NCI-H1930 (cell line): Measurements from ENCODE around the gene ITGA7.

Source experiments
- DNase-seq, 2 experiments: peaks; one replicate each; lab custom pipeline; 2025; lab: John Stamatoyannopoulos, UW

The ITGA7 gene

GRCh38 chr12:55644591-55644990 is 63.1 kb downstream of the ITGA7 start:
- no peak for DNase-seq

GRCh38 chr12:55642669-55643068 is 65.0 kb downstream of the ITGA7 start:
- no peak for DNase-seq

- DNase-seq, result no peak
Measured at GRCh38 chr12:55642267-55642666, 65.4 kb downstream of the ITGA7 start.

DNA sequence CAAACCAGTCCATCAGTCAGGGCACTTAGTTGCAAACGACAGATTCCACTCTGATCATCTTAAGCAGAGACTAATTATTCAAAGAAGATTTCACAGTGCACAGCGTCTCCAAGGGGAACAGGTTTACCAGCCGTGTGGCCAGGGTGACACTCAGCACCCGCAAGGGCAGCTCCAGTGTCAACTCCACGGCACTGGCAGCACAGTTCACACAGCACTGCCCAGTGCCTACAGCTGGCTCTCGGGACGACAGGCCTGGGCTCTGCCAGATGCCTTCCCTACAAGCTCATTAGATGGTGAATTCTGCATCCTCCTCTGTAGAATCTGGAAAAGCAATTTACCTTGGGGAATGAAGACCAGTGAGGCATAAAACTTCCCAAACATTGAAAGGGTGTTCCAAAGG is 66.1 kb downstream of the ITGA7 start:
- DNase-seq, result no peak

DNA sequence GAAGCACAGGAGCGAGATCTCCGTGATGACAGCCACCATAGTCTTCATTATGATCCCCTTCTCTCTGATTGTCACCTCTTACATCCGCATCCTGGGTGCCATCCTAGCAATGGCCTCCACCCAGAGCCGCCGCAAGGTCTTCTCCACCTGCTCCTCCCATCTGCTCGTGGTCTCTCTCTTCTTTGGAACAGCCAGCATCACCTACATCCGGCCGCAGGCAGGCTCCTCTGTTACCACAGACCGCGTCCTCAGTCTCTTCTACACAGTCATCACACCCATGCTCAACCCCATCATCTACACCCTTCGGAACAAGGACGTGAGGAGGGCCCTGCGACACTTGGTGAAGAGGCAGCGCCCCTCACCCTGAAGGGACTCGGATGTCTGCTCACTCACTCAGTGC is 70.2 kb downstream of the ITGA7 start:
- no peak for DNase-seq

GRCh38 chr12:55636853-55637252 is 70.9 kb downstream of the ITGA7 start, which contains the start of gene OR10P1:
Gene OR10P1 (plus strand): TSS chr12:55636892. CDS start chr12:55636892, 0 bp downstream.
- no peak for DNase-seq

GRCh38 chr12:55636116-55636655 is 71.5 kb downstream of the ITGA7 start:
- no peak for DNase-seq
